Esophagus squamous epithelium (tissue), 4 donors: Measurements from ENCODE around the gene DIAPH3.
"Not testable (repeated sequence)": the region's sequence is repeated elsewhere in the genome, so short reads cannot be mapped to it uniquely, and the experiment has no call there.

Experiments used
- CTCF ChIP-seq, 6 experiments: fragments of 450-650 bp in 4 of 6; fragments of 200-600 bp in 2 of 6; sonication (generic) in 2 of 6; IDR thresholded peaks; one replicate each; pipeline ENCODE4 v1.5.1; 2016 to 2019; ENCODE audit warnings: antibody characterized with exemption in 6 of 6, mild to moderate bottlenecking in 4 of 6, moderate library complexity in 4 of 6
- POLR2A ChIP-seq, 4 donors: fragments of 450-650 bp; IDR thresholded peaks; one replicate each; pipeline ENCODE4 v1.6.1; 2017; ENCODE audit warnings: antibody characterized with exemption in 4 of 4, mild to moderate bottlenecking in 4 of 4, moderate library complexity in 3 of 4

- not testable (repeated sequence) for TF ChIP-seq CTCF, POLR2A (IDR thresholded peaks at IDR 0.05)
Measured at GRCh38 chr13:60083780-60084179, 79.9 kb downstream of the DIAPH3 start.
